Measurements from ENCODE around the gene TRAPPC12.
"Not testable (repeated sequence)": the region's sequence is repeated elsewhere in the genome, so short reads cannot be mapped to it uniquely, and the experiment has no call there.

DNA sequence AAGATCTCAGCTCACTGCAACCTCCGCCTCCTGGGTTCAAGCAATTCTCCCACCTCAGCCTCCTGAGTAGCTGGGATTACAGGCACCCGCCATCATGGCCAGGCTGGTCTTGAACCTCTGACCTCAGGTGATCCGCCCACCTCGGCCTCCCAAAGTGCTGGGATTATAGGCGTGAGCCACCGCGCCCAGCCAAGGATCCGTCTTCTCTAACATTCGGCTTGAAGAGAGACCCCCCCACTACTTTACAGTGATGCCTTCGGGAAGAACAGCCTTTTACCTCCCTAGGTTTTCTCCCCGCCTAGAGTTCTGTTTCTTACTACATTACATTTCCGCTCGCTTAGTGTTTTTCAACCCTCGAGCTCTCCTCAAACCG lies 117.2 kb downstream of the TRAPPC12 start:
- TF ChIP-seq, protein P1, sequence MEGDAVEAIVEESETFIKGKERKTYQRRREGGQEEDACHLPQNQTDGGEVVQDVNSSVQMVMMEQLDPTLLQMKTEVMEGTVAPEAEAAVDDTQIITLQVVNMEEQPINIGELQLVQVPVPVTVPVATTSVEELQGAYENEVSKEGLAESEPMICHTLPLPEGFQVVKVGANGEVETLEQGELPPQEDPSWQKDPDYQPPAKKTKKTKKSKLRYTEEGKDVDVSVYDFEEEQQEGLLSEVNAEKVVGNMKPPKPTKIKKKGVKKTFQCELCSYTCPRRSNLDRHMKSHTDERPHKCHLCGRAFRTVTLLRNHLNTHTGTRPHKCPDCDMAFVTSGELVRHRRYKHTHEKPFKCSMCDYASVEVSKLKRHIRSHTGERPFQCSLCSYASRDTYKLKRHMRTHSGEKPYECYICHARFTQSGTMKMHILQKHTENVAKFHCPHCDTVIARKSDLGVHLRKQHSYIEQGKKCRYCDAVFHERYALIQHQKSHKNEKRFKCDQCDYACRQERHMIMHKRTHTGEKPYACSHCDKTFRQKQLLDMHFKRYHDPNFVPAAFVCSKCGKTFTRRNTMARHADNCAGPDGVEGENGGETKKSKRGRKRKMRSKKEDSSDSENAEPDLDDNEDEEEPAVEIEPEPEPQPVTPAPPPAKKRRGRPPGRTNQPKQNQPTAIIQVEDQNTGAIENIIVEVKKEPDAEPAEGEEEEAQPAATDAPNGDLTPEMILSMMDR (IDR thresholded peaks at IDR 0.05), result not testable (repeated sequence)
- not testable (repeated sequence) for TF ChIP-seq POLR2AphosphoS5 (IDR thresholded peaks at IDR 0.05; ENCODE audit: insufficient read depth in 1 of 2, low read depth in 1 of 2); POLR2A (IDR thresholded peaks at IDR 0.05)

Measured in vagina (tissue), 2 donors.